ENCODE results near the gene RPA3.

RPA3 gene

DNA sequence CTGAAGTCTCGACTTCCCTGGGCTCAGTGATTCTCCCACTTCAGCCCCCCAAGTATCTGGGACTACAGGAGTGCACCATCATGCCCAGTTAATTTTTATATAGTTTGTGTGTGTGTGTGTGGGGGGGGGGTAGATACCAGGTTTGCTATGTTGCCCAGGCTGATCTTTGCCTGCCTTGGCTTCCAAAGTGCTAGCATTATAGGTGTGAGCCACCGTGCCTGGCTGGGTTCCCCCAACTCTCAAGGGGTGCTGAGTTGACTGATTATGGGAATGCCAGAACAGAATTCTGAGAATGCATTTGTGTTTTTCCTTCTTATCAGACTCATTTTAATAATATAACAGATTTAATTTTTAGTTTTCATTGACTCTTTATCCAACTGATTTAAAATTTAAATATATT lies 19.5 kb downstream of the RPA3 start:
- H3K4me3 ChIP-seq (ENCODE audit: low read depth, low read length): no peak overlapping the region
- no peak overlapping the region for H3K27ac ChIP-seq
- no peaks in the 10 kb centered on the region for H3K36me3 ChIP-seq
- no peaks in the 10 kb centered on the region for H3K27me3 ChIP-seq (ENCODE audit: insufficient read depth, low read depth, severe bottlenecking)
- no peaks in the 10 kb centered on the region for H3K9me3 ChIP-seq (ENCODE audit: severe bottlenecking)
- TF ChIP-seq CTCF (IDR thresholded peaks at IDR 0.05; ENCODE audit: low read depth, low read length): no peak
- DNase-seq: no peak

- Histone ChIP-seq H3K27ac (no peak overlapping the region), H3K27me3 (ENCODE audit: insufficient read depth, low read depth, severe bottlenecking) (no peaks in the 10 kb centered on the region), H3K4me3 (ENCODE audit: low read depth, low read length) (no peak overlapping the region), H3K9me3 (ENCODE audit: severe bottlenecking) (no peaks in the 10 kb centered on the region), H3K36me3 (no peaks in the 10 kb centered on the region)
- no peak for TF ChIP-seq CTCF (IDR thresholded peaks at IDR 0.05; ENCODE audit: low read depth, low read length)
- DNase-seq: no peak
Observed at GRCh38 chr7:7696458-7697119, 21.8 kb downstream of the RPA3 start.

DNA sequence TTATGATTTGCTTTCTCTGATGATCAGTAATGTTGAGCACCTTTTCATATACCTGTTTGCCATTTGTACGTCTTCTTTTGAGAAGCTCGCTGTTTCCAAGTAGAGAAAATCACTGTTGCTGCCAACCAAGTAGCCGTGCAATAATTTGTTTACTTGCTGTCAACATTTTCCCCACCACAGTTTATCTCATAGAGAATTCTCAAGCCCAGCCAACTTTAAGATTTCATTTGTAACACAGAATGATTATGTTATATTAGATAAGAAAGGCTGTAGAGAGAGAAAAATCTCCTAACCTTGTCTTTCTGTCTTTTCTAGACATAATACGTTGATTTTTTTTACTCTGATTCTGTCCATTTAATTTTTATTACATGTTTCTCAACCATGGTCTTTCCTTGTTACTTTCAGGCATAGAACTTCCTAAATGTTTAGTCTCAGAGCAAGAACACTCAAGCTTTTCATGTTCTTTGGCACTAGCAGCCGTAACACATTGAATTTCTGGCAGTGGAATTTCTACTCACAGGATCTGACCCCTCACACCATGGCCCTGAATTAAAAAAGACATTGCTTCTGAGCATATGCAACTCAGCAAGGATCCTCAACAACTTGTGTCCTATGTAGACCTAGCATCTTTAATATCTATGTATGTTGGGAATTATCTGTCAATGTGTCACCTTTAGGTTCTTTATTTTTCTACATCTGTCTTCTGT lies 23.1 kb downstream of the RPA3 start:
- H3K27ac ChIP-seq: no peak overlapping the region
- no peak overlapping the region for H3K4me3 ChIP-seq (ENCODE audit: low read depth, low read length)
- H3K9me3 ChIP-seq (ENCODE audit: severe bottlenecking): no peaks in the 10 kb centered on the region
- no peak for TF ChIP-seq CTCF (IDR thresholded peaks at IDR 0.05; ENCODE audit: low read depth, low read length)
- no peak for DNase-seq
- H3K36me3 ChIP-seq: no peaks in the 10 kb centered on the region
- no peaks in the 10 kb centered on the region for H3K27me3 ChIP-seq (ENCODE audit: insufficient read depth, low read depth, severe bottlenecking)

DNA sequence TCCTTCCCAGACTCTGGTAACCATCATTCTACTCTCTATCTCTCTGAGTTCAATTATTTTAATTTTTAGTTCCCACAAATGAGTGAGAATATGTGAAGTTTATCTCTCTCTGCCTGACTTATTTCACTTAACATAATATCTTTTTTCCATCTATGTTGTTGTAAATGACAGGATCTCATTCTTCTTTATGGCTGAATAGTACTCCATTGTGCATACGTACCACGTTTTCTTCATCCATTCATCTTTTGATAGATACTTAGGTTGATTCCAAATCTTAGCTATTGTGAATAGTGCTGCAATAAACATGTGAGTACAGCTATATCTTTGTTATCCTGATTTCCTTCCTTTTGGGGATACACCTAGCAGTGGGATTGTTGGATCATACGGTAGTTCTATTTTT lies 23.9 kb downstream of the RPA3 start:
- H3K27me3 ChIP-seq (ENCODE audit: insufficient read depth, low read depth, severe bottlenecking): no peaks in the 10 kb centered on the region

GRCh38 chr7:7693881-7694280 lies 24.5 kb downstream of the RPA3 start:
- Histone ChIP-seq H3K27me3 (ENCODE audit: insufficient read depth, low read depth, severe bottlenecking) (no peaks in the 10 kb centered on the region), H3K9me3 (ENCODE audit: severe bottlenecking) (no peaks in the 10 kb centered on the region), H3K36me3 (no peaks in the 10 kb centered on the region), H3K27ac (no peak overlapping the region), H3K4me3 (ENCODE audit: low read depth, low read length) (no peak overlapping the region)
- no peak for DNase-seq
- TF ChIP-seq CTCF (IDR thresholded peaks at IDR 0.05; ENCODE audit: low read depth, low read length): no peak

More for the DNA sequence above, 23.9 kb downstream of the RPA3 start:
- Histone ChIP-seq H3K4me3 (ENCODE audit: low read depth, low read length) (no peak overlapping the region), H3K36me3 (no peaks in the 10 kb centered on the region), H3K27ac (no peak overlapping the region), H3K9me3 (ENCODE audit: severe bottlenecking) (no peaks in the 10 kb centered on the region)
- TF ChIP-seq CTCF (IDR thresholded peaks at IDR 0.05; ENCODE audit: low read depth, low read length): no peak
- no peak for DNase-seq
